ENCODE data around the gene SSR4.

- TF ChIP-seq CTCF (IDR thresholded peaks at IDR 0.05 in 2 of 3, conservative IDR thresholded peaks at IDR 0.05 in 1 of 3; ENCODE audit: borderline replicate concordance in 1 of 3, insufficient read depth in 1 of 3, low read depth in 2 of 3, low read length in 2 of 3), result no peak
- no peak for TF ChIP-seq FOSL1 (IDR thresholded peaks at IDR 0.05; ENCODE audit: low read depth)
- TF ChIP-seq POLR2AphosphoS5 (IDR thresholded peaks at IDR 0.05; ENCODE audit: low read depth, low read length), result no peak
- TF ChIP-seq POLR2A (IDR thresholded peaks at IDR 0.05; ENCODE audit: borderline replicate concordance, extremely low read depth, insufficient read depth, insufficient read length), result no peak
- TF ChIP-seq MAX (IDR thresholded peaks at IDR 0.05), result no peak
- no peak for TF ChIP-seq RAD21 (IDR thresholded peaks at IDR 0.05; ENCODE audit: low read depth)
- TF ChIP-seq EZH2phosphoT487 (IDR thresholded peaks at IDR 0.05; ENCODE audit: borderline replicate concordance), result no peak
- TF ChIP-seq ZBTB33 (IDR thresholded peaks at IDR 0.05; ENCODE audit: extremely low read depth, insufficient replicate concordance, low read length), result no peak
- no peak for TF ChIP-seq EZH2 (IDR thresholded peaks at IDR 0.05)
- TF ChIP-seq TCF7L2 (IDR thresholded peaks at IDR 0.05; ENCODE audit: borderline replicate concordance, extremely low read depth, insufficient read depth, insufficient read length), result no peak
- no peak for TF ChIP-seq REST (IDR thresholded peaks at IDR 0.05; ENCODE audit: low read depth)
- TF ChIP-seq YY1 (IDR thresholded peaks at IDR 0.05; ENCODE audit: extremely low read depth, insufficient replicate concordance, low read depth, low read length), result no peak
Observed at GRCh38 chrX:153801669-153802068, 7.2 kb downstream of the SSR4 start.

All from HCT116 (cell line).